Esophagus mucosa (tissue), 1 donor: ENCODE data around the gene SNX9. TPM values are rescaled to one million over a fixed set of nuclear protein-coding genes. Genes with fewer than 3 reads are reported as not detected.
"Not testable (repeated sequence)": the region's sequence is repeated elsewhere in the genome, so short reads cannot be mapped to it uniquely, and the experiment has no call there.

ENCODE experiments used
- ATAC-seq: fragments of 200-7000 bp; cut with Tn5 transposase; one replicate; pipeline ENCODE4 v1.9.1; 2020
- total RNA-seq: library from RNA; stranded (reverse); gene quantifications from one replicate; pipeline ENCODE4 v1.2.4, GENCODE V29; 2023
- donor health status: DM: yes; HTN: yes; CAD: no.

The SNX9 gene
- total RNA-seq, 1 donor from 2014 or later = 19.3 TPM

DNA sequence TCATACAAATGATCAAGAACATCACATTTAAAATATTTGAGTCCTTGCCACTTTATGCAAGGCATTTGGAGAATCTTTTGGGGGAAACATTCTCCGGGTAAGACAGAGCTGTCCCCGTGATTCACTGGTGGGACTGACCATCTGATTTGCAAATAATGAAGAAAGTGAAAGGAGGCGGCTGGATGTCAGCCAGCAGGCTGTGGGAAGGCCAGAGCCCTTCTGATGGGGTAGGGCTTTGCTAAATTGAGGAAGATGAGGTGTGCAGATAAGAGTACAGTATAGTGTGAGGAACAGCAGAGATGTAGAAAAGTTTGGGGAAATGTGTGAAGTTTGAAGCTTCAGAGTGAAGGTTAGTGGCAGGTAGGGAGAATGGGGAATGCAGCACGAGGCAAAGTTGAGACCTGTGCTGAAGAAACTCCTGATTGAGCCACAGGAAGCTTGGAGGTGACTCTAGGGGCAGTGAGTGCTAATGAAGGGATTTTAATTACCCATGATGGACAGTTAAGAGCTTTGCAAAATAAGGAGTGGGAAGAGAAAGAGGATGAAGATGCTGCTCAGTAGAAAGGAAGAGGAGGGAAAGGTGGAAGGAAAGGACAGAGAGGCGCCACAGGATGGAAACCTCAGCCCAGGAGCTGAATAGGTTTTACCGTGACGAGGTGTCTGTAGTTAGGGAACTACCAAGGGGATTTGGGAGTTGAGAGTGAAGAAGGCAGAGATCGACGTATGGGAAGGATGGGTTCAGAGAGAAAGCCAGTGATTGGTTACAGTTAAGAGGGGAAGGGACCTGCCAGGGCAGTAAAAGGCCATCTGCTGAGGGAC lies 68.7 kb downstream of the SNX9 start:
- no peak for ATAC-seq

DNA sequence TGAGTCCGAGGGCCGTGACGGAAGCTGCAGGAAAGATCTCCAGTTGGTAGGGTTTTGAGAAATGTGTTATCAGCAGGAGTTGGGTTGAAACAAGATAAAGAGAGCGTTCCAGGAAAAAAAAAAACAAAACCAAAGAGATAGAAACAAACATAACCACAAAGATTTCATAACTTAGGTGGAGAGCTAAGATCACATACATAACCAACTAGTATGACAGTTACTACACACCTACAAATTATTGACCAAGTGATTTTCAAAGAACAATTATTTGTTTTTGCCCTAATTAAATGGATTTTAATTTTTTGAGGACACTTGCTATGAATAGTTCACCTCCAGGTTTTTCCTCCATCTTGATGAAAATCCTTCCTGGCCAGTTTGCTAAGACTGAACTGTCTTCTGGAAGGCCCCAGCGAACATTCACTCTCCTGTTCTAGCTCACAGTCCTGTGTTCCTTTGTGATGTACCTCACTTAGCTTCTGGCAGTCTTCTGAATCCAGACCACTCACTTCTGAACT lies 69.4 kb downstream of the SNX9 start:
- no peak for ATAC-seq

DNA sequence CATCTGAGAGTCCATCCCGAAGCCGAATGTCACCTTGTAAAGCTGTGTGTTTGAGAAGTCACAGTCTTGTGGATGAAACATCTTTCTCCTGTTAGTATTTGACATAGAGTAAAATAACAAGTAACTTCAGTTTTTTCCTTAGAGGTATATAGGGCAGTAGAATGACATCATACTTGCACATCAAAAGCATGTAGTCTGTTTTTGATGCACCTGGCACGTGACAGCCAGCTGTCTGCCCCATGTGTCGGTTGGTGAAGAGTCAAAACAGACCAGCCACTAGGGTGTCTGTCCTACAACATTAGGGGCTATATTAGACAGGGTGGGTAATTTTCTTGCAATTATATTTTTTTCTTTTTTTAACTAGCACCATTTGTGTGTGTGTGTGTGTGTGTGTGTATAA lies 70.2 kb downstream of the SNX9 start:
- ATAC-seq = no peak

DNA sequence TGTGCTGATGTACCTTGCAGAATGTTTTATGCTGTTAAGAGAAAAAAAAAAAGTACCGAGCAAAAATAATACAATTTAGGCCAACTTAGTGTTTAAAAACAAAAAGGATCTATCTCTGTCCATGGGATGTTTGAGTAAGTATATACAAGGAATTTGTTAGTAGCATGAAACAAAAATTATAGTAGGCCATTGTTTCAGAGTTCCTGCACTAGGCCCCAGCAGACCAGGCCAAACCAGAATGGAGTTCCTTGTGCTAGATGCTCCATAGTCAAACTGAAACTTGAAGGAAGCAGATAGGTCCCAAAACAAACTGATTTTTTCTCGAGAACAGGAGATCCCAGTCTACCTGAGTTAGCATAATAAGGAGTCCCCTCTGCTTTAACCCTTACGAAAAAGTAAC lies 72.5 kb downstream of the SNX9 start:
- no peak for ATAC-seq

DNA sequence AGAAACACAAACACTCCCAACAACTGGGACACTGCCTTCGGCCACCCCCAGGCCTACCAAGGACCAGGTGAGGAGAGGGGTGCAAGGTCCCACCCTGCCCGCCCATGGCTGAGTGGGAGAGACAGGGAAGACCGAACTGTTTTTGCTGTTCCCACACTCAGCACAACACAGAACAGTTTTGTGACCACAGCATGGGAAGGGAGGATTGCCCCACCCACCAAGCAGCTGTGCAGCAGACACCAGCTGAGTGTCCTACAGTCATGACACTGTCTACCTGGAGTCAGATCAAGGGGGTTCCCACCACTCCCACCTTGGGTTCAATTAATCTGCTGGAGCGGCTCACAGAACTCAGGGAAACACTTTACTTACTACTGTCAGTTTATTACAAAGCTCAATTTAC lies 73.9 kb downstream of the SNX9 start:
- no peak for ATAC-seq

DNA sequence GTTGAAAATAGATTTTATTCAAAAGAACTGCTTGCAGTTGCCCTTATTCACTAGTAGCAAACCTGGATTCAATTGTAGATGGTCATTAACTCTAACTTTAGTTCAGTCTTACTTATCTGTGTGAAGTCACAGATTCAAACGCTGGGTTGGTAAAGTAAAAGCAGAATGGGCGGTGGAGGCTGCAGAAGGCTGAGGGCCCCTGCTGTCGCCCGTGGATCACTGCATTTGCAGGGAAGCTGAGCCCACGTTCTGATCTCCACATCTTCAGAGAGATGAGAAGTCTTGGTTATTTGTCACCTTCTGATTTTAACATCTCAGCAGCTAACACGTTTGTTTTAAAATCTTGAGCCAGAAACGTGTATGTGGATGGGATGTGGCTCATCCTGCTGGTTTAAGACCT lies 75.1 kb downstream of the SNX9 start:
- ATAC-seq = no peak

DNA sequence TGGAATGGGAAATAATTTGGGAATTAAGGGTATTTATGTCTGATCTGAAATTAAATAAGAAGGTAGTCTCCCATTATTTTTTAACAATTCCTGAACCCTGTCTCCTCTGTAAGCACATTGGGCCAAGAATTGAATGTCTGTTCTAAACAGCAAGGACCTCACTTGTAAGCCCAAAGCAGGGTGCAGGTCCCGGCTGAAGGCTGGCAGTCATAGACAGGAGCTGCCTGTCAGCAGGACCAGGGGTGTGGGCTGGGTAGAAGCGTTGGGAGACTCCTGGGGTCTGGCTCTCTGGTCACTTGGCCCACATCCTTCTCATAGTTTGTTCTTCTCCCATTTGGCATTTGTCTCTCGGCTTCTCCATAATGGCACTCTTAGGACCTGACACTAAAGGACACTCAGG lies 75.6 kb downstream of the SNX9 start:
- ATAC-seq = no peak

DNA sequence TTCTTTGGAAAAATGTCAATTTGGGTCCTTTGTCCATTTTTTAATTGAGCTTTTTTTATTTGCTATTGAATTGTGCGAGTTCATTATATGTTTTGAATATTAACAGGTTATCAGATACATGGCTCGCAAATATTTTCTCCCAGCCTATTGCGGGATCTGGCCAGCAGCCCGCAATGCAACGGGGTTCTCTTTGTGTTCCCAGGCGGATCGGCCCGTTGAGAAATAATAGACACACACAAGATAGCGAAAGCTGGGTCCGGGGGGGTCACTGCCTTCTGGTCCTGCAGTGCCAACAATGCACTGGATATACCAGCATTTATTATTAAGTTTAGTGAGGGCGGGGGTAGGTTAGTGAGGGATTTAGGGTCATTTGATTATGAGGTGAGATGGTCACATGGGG lies 77.2 kb downstream of the SNX9 start:
- ATAC-seq = not testable (repeated sequence)

DNA sequence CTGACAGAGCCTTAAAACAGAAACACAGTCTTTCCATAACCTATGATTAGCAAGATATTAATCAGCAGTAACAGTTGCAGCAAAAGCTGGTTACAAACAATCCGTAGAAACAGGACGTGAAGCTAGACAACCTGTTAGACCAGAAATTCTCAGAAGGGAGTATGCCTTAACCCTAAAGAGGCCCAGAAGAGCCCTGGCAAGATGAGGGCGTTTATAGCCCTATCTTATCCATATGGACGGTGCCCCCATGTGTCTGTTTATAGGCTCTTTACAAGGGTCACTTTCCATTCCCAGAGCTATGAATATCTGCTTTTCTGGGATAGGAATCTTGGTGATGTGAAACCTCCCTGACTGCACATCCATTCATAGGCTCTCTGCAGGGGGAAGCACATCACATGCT lies 77.7 kb downstream of the SNX9 start:
- not testable (repeated sequence) for ATAC-seq

DNA sequence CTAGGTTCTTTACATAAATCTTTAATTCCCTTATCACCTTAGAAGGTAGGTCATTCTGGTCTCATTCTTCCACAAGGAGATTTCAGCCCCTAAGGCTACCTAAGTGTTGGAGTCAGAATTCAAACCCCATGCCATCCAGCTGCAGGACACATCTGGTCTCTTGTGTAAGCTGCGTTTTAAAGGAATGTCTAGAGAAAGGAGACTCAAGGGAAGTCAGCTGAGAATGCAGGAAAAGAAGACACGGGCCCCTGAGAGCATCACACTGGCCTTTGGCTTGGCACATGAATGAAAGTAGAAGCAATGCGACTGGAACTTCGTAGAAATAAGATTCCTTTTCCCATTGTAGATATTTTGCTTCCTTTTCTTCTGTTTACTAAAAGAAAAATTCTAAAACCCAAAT lies 82.0 kb downstream of the SNX9 start:
- no peak for ATAC-seq

DNA sequence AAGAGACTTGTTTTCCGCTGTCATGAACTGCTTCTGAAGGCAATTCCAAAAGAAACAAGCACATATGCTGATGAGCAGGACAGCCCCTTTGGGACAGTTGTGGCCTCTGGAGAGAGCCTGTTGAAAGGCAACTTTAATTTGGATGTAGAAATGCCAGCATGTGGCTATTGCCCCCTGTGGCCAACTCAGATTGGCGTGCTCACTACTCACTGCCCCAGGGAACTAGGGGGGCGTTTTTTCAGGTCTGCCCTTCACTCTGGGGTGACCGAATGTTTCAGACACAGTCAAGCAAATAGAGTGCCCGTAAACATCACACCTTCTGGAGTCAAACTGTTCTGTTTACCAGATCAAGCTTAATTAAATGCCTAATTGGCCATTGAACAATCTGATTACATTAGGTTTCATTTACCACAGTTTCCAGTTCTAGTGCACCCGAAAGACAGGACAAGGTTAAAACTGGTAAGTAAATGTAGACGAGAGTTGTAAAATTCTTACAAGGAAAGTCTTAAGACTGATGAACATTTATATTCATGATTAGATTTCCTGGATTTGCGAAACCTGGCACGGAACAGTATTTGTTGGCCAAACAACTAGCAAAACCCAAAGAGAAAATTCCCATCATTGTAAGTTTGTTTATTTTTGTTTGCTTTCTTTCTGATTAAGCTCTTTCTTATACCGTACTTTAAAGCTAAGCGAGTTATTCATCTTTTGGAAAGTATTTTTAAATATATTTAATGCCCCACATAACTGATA lies 82.7 kb downstream of the SNX9 start:
- no peak for ATAC-seq

DNA sequence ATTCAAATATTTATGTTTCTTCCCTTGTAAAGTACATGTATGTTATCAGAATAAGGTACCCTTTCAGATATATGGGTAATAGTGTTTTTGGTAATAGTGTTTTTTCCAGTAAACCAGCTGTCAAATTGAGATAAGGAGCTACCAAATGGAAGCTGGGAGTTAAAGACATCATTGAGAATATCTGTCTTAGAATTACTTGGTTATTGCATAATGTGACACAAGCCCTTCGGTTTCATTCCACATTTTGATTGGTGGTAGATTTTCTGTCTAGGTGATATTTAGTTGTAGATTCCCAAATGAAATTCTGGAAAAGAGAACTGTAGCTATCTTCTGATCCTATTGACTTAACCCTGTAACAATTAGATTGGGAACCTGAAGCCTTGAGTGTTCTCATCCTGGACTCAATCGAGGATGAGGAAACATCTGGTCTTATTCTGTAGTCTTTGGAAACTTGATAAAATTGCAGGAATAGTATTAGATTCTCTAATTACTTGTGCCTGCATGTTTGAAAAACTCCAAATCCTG lies 83.6 kb downstream of the SNX9 start:
- ATAC-seq = no peak

DNA sequence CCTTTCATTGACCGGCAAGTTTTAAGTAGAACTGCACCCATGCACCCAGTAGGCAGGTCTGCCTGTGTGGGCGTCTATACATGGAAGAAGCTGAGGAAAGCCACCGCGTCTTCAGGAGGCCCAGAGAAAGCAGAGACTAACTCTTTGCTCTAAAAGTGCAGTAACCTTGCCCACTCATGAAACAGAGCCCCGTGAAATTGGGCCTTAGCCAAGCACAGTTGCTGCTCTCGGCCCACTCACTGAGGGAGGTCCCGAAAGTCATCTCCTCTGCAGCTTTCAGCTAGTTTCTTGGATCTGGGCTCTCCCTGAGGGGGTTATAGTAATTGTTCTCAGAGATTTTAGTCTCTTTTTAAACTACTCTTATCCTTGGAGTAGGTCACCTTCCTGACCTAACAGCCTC lies 84.6 kb downstream of the SNX9 start:
- peak; percentile 13 for ATAC-seq

DNA sequence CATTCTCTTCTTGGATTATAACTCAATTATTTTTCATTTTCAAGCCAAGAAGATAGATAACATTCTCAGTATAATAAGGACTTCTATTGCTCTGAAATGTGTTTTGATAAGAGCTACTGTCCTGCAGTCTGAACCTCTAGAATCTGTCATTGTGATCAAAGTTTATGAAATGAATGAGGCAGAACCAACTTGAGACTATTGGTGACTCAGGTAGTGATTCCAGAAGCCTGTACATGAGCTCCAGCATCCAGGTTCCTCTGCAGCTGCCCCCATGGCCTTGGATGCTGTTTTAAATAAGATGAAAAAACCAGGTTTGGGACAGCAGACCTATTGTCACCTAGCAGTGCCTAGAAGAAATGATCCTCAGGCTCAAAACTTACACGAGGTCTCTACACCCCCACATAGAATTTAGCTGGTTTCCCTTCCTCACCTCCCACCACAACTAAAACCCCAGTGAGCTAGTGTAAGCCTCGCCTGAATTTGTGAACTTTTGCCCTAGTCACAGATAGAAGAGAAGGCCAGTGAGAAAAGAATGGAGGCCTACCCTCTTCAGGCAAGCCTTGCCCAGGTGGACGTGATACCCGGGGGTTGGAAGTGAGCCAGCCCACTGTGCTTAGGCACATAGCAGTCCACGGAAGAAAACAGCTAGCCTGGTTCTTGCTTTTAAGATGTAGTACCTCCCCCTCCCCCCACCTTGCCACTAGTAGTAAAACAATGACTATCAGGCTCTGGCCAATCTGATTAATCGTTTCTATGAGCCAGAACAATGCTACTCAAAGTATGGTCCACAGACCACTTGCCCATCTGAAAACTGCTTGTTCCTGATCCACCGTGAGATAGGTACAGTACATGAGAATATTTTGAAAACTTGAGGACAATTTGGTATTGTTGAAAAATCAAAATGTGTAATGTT lies 85.6 kb downstream of the SNX9 start:
- no peak for ATAC-seq

DNA sequence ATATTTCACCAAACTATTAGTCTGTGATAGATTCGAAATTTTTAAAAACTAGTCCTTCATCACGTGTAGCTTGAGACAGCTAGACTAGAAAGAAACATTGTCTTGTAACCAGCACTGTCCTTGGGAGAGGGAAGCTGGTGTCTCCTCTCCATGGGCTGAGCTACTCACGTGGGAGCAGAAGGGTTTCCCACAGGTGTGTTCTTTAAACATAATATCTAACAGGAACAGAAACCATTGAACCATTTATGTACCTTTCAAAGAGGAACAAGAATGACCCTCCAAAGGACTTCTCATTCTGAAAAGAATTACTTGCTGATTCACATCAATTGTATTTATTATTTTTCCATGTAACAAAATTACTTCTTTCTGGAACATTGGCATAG lies 86.2 kb downstream of the SNX9 start:
- ATAC-seq = no peak

DNA sequence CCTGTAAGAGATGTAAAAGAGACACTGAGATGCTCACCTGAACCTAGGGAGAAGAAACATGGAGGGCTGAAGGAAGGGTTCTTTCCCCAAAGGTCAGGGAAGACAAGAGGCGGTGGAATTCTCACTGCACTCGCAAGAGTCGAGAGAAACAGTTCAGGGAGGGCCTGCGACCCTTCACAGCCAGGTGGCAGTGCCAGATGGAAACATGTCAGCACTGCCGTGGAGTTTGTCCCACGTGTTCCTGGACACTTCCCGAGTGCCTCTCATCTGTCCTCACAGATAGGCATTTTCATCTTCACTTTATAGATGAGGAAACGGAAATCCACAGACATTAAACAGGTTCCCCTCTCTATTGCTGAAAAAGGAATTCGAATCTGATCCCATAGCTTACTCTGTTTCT lies 88.2 kb downstream of the SNX9 start:
- ATAC-seq = no peak

DNA sequence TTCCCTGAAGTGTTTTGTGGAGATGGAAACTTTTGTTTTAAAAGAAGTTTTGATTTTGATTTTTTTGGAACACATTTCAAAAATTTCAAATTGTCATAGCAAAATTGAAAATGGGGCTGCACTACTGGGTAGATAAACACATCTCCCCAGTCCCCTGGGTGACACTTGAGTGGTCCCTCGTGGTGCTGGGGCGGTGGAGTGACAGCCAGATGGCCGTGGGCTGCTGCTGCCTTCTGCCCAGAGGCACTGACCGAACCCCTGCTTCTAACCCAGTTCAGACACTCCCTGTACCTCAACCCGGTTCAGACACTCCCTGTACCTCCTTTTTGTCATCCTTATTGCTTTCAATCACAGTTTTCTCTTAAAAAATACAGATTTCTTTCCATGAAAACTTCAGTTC lies 88.7 kb downstream of the SNX9 start:
- ATAC-seq = no peak

DNA sequence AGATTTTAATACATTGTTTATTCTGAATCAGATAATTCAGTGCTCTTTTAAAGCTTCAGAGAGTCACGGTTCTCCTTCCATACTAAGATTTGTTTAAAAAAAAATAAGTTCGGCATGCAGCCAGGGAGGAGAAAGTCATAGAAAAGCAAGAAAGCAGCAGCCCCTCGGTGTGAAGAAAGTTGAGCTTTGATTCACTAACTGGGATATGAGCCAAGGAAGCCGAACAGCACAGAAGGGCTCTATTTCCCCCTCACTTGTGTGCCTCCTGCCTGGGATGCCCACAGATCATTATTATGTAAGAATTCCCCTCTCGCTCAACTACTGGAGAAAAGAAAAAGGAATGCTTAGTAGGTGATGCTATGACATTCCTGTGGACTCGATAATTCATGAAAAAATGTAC lies 89.3 kb downstream of the SNX9 start:
- no peak for ATAC-seq

DNA sequence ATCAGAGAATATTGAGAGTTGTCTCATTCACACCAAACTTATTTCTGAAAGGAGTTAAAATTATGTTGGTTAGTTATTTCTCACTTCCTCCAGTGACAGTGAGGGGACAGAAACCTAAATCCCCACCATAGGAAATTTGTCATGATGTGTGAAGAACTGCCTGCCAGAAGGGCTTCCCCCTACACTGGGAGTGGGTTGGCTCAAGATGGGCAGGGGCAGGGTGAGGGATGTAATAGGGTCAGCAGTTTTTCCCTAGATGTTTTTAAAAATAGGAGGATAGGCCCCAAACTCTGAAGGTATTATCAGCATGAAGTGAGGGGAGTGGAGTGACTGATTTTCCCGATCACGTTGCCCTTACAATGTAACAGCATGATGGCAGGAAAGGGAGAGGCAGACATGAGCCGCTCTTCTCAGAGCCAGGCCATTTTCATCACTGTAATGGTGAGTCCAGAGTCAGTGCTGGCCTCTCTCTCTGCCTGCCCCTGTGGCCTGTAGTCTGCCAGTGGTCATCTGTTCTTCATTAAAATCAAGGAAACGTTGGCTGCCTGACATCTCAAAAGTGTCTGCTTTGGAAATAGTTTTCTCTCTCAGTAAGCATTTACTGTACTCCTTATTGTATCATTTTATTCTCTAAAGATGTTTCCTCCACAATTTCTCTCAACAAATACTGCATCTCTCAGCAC lies 98.8 kb downstream of the SNX9 start:
- ATAC-seq = no peak

DNA sequence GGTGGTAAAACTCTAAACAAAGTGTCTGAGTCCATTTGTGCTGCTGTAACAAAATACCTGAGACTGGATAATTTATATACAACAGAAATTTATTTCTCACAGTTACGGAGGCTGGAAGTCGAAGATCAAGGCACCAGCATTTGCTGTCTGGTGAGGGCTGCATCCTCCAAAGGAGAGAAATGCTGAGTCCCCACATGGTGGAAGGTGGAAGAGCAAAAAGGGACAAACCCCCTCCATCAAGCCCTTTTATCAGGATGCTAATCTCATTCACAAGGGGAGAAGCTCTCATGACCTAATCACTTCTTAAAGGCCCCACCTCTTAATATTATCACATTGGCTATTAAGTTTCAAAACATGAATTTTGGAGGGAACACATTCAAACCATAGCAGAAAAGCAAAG lies 102.7 kb downstream of the SNX9 start:
- ATAC-seq = no peak

DNA sequence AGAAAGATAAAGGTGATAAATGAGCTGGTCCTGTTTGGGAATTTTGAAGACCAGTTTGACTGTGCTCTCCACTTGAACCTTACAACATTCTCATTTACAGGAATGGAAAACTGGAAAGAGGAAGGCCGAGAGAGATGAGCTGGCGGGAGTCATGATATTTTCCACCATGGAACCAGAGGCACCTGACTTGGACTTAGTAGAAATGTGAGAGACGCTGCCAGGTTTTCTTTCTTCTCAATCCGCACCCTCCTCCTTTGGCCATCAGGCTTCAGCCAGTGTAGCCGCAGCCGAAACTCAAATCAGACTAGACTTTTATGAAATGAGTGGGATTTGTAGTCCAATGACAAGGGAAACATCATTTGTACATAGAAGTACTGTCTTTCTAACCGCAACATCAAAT lies 104.0 kb downstream of the SNX9 start:
- no peak for ATAC-seq

DNA sequence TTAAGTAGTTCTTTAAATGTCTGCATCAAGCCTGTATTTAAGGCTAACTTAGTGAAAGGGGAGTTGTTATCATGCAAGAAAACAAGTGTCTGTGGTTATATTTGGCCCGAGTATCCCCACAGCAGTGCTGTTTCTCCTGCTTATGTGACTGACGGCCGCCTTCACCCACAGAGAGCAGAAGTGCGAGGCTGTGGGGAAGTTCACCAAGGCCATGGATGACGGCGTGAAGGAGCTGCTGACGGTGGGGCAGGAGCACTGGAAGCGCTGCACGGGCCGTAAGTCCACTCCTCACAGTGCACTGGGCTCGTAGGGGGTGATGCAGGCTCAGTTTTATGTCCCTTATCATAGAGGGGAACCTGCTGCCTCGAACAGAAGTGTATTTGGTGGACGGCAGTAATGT lies 105.4 kb downstream of the SNX9 start:
- no peak for ATAC-seq
